ENCODE data around the gene ANTXR1. TPM values are rescaled to one million over a fixed set of nuclear protein-coding genes. Genes with fewer than 3 reads are reported as not detected.

Gene ANTXR1
- total RNA-seq, 2 donors from 2014 or later, result 48.3 to 54.5 TPM

- Mint-ChIP-seq H3K27ac (no peak overlapping the region), H3K4me3 (no peak overlapping the region), H3K27me3 (ENCODE audit: insufficient read depth) (peaks cover under 1% of the 10 kb centered on the region), H3K9me3 (no peaks in the 10 kb centered on the region), H3K4me1 (no peaks in the 10 kb centered on the region), H3K36me3 (ENCODE audit: low read depth) (peaks cover 10% of the 10 kb centered on the region)
- Histone ChIP-seq H3K9me3 (ENCODE audit: control insufficient read depth, low read length) (no peaks in the 10 kb centered on the region), H3K9ac (ENCODE audit: extremely low read depth, low read length, poor library complexity, severe bottlenecking) (no peak overlapping the region), H3K27ac (ENCODE audit: low read depth, low read length) (no peak overlapping the region), H3K27me3 (ENCODE audit: control insufficient read depth, insufficient read depth, low read length, poor library complexity, severe bottlenecking) (no peaks in the 10 kb centered on the region), H3K4me1 (ENCODE audit: control insufficient read depth, insufficient read depth, low read length) (no peaks in the 10 kb centered on the region), H3K4me3 (ENCODE audit: low read length) (no peak overlapping the region), H3K36me3 (ENCODE audit: control insufficient read depth, insufficient read depth, low read length) (no peaks in the 10 kb centered on the region)
- TF ChIP-seq CTCF (conservative IDR thresholded peaks at IDR 0.05), result no peak
- WGBS, 2 experiments (ENCODE audit: insufficient coverage in 1 of 2, insufficient read length in 1 of 2), result 100% methylated on average over 1 of the region's 1 CpG; no CpG with 5 or more reads in 1 of the 2 experiments
- DNase-seq, result no peak
These were observed 238.0 kb downstream of the ANTXR1 start for GRCh38 chr2:69250981-69251380.

GRCh38 chr2:69251943-69252342, 239.0 kb downstream of the ANTXR1 start:
- Histone ChIP-seq H3K4me3 (ENCODE audit: low read length) (no peak overlapping the region), H3K9me3 (ENCODE audit: control insufficient read depth, low read length) (no peaks in the 10 kb centered on the region), H3K36me3 (ENCODE audit: control insufficient read depth, insufficient read depth, low read length) (no peaks in the 10 kb centered on the region), H3K27me3 (ENCODE audit: control insufficient read depth, insufficient read depth, low read length, poor library complexity, severe bottlenecking) (no peaks in the 10 kb centered on the region), H3K9ac (ENCODE audit: extremely low read depth, low read length, poor library complexity, severe bottlenecking) (no peak overlapping the region), H3K27ac (ENCODE audit: low read depth, low read length) (no peak overlapping the region), H3K4me1 (ENCODE audit: control insufficient read depth, insufficient read depth, low read length) (no peaks in the 10 kb centered on the region)
- H3K9me3 Mint-ChIP-seq, result peaks cover 3% of the 10 kb centered on the region
- H3K36me3 Mint-ChIP-seq (ENCODE audit: low read depth), result peaks cover 2% of the 10 kb centered on the region
- no peak overlapping the region for H3K4me3 Mint-ChIP-seq
- DNase-seq, result no peak
- H3K4me1 Mint-ChIP-seq, result no peaks in the 10 kb centered on the region
- TF ChIP-seq CTCF (conservative IDR thresholded peaks at IDR 0.05), result no peak
- WGBS, 2 experiments (ENCODE audit: insufficient coverage in 1 of 2, insufficient read length in 1 of 2), result 84 to 86% methylated on average over 2 of the region's 2 CpGs
- peaks cover 3% of the 10 kb centered on the region for H3K27me3 Mint-ChIP-seq (ENCODE audit: insufficient read depth)
- no peak overlapping the region for H3K27ac Mint-ChIP-seq

GRCh38 chr2:69253112-69253511, 240.1 kb downstream of the ANTXR1 start:
- TF ChIP-seq CTCF (conservative IDR thresholded peaks at IDR 0.05), result no peak

More at GRCh38 chr2:69253112-69253511, 240.1 kb downstream of the ANTXR1 start:
- peaks cover 5% of the 10 kb centered on the region for H3K27me3 Mint-ChIP-seq (ENCODE audit: insufficient read depth)
- no peaks in the 10 kb centered on the region for H3K36me3 ChIP-seq (ENCODE audit: control insufficient read depth, insufficient read depth, low read length)
- H3K36me3 Mint-ChIP-seq (ENCODE audit: low read depth), result no peaks in the 10 kb centered on the region
- H3K9me3 Mint-ChIP-seq, result peaks cover 12% of the 10 kb centered on the region
- H3K4me3 ChIP-seq (ENCODE audit: low read length), result no peak overlapping the region
- no peaks in the 10 kb centered on the region for H3K4me1 ChIP-seq (ENCODE audit: control insufficient read depth, insufficient read depth, low read length)
- H3K4me1 Mint-ChIP-seq, result no peaks in the 10 kb centered on the region
- DNase-seq, result no peak
- 90% methylated on average over 1 of the region's 2 CpGs; no CpG with 5 or more reads in 1 of the 2 experiments for WGBS, 2 experiments (ENCODE audit: insufficient coverage in 1 of 2, insufficient read length in 1 of 2)
- no peak overlapping the region for H3K27ac ChIP-seq (ENCODE audit: low read depth, low read length)
- H3K4me3 Mint-ChIP-seq, result no peak overlapping the region
- no peak overlapping the region for H3K9ac ChIP-seq (ENCODE audit: extremely low read depth, low read length, poor library complexity, severe bottlenecking)
- H3K27me3 ChIP-seq (ENCODE audit: control insufficient read depth, insufficient read depth, low read length, poor library complexity, severe bottlenecking), result no peaks in the 10 kb centered on the region
- H3K27ac Mint-ChIP-seq, result no peak overlapping the region
- no peaks in the 10 kb centered on the region for H3K9me3 ChIP-seq (ENCODE audit: control insufficient read depth, low read length)
